ENCODE data around the gene RDH12.

RDH12 gene

DNA sequence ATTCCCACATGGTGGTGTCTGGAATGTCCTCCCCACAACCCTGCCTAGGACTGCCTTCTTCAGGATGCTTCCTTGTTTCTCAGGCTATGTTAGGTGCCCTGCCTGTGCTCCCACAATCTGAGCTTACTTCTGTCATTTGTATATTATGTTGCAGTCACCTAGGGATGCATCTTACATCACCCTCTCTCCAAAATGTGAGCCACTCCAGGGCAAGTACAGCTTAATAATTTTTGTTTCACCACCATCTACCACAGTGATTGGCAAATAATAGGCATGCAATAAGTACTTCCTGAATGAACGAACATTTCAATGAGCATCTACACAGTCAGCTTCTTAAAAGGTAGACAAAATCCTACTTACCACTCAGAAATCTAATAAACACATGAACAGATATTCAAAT is 77.1 kb downstream of the RDH12 start (continued):
- TF ChIP-seq, protein P1, sequence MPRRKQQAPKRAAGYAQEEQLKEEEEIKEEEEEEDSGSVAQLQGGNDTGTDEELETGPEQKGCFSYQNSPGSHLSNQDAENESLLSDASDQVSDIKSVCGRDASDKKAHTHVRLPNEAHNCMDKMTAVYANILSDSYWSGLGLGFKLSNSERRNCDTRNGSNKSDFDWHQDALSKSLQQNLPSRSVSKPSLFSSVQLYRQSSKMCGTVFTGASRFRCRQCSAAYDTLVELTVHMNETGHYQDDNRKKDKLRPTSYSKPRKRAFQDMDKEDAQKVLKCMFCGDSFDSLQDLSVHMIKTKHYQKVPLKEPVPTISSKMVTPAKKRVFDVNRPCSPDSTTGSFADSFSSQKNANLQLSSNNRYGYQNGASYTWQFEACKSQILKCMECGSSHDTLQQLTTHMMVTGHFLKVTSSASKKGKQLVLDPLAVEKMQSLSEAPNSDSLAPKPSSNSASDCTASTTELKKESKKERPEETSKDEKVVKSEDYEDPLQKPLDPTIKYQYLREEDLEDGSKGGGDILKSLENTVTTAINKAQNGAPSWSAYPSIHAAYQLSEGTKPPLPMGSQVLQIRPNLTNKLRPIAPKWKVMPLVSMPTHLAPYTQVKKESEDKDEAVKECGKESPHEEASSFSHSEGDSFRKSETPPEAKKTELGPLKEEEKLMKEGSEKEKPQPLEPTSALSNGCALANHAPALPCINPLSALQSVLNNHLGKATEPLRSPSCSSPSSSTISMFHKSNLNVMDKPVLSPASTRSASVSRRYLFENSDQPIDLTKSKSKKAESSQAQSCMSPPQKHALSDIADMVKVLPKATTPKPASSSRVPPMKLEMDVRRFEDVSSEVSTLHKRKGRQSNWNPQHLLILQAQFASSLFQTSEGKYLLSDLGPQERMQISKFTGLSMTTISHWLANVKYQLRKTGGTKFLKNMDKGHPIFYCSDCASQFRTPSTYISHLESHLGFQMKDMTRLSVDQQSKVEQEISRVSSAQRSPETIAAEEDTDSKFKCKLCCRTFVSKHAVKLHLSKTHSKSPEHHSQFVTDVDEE (CRISPR knock-in tag; IDR thresholded peaks at IDR 0.05), result no peak
- TF ChIP-seq, protein P2, sequence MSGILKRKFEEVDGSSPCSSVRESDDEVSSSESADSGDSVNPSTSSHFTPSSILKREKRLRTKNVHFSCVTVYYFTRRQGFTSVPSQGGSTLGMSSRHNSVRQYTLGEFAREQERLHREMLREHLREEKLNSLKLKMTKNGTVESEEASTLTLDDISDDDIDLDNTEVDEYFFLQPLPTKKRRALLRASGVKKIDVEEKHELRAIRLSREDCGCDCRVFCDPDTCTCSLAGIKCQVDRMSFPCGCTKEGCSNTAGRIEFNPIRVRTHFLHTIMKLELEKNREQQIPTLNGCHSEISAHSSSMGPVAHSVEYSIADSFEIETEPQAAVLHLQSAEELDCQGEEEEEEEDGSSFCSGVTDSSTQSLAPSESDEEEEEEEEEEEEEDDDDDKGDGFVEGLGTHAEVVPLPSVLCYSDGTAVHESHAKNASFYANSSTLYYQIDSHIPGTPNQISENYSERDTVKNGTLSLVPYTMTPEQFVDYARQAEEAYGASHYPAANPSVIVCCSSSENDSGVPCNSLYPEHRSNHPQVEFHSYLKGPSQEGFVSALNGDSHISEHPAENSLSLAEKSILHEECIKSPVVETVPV (CRISPR knock-in tag; IDR thresholded peaks at IDR 0.05), result no peak
- no peak for TF ChIP-seq BACH2 (CRISPR knock-in tag; IDR thresholded peaks at IDR 0.05; ENCODE audit: borderline replicate concordance)

DNA sequence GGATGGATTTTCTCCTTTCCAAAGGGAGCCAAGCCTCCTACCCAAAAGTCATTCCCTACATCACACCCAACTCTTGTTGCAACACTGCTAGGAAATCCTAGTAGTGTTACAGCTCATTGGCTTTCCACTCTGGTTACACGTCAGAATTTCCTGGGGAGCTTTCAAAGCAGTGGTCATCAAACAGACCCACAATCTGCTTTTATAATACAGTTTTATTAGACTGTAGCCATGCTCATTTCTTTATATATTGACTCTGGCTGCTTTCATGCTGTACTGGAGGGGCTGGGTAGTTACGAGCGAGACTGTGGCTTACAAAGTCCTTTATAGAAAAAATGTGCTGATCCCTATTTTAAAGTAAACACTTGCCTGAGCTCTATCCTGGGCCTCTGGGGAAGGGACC is 80.4 kb downstream of the RDH12 start:
- TF ChIP-seq ZFP3 (CRISPR knock-in tag; IDR thresholded peaks at IDR 0.05), result no peak
- TF ChIP-seq OSR1 (CRISPR knock-in tag; IDR thresholded peaks at IDR 0.05), result no peak
- no peak for TF ChIP-seq SNAI2 (CRISPR knock-in tag; IDR thresholded peaks at IDR 0.05)
- TF ChIP-seq GLIS3 (CRISPR knock-in tag; IDR thresholded peaks at IDR 0.05), result no peak
- TF ChIP-seq, protein P1 (CRISPR knock-in tag; IDR thresholded peaks at IDR 0.05), result no peak
- TF ChIP-seq PPARA (CRISPR knock-in tag; IDR thresholded peaks at IDR 0.05; ENCODE audit: borderline replicate concordance), result no peak
- no peak for TF ChIP-seq ZC3H10 (CRISPR knock-in tag; IDR thresholded peaks at IDR 0.05)
- TF ChIP-seq, protein P3, sequence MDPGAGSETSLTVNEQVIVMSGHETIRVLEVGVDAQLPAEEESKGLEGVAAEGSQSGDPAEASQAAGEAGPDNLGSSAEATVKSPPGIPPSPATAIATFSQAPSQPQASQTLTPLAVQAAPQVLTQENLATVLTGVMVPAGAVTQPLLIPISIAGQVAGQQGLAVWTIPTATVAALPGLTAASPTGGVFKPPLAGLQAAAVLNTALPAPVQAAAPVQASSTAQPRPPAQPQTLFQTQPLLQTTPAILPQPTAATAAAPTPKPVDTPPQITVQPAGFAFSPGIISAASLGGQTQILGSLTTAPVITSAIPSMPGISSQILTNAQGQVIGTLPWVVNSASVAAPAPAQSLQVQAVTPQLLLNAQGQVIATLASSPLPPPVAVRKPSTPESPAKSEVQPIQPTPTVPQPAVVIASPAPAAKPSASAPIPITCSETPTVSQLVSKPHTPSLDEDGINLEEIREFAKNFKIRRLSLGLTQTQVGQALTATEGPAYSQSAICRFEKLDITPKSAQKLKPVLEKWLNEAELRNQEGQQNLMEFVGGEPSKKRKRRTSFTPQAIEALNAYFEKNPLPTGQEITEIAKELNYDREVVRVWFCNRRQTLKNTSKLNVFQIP (CRISPR knock-in tag; IDR thresholded peaks at IDR 0.05; ENCODE audit: borderline replicate concordance, low read depth), result no peak
- ATAC-seq, result no peak
